Activated CD4-positive, CD25-positive, alpha-beta regulatory T cell (primary cell): ENCODE measurements around the gene CHMP6.
"Not testable (repeated sequence)": the region's sequence is repeated elsewhere in the genome, so short reads cannot be mapped to it uniquely, and the experiment has no call there.

ENCODE experiments used
- DNase-seq, 4 experiments: peaks; one replicate each; lab custom pipeline; 2025; lab: John Stamatoyannopoulos, UW

CHMP6 gene

DNA sequence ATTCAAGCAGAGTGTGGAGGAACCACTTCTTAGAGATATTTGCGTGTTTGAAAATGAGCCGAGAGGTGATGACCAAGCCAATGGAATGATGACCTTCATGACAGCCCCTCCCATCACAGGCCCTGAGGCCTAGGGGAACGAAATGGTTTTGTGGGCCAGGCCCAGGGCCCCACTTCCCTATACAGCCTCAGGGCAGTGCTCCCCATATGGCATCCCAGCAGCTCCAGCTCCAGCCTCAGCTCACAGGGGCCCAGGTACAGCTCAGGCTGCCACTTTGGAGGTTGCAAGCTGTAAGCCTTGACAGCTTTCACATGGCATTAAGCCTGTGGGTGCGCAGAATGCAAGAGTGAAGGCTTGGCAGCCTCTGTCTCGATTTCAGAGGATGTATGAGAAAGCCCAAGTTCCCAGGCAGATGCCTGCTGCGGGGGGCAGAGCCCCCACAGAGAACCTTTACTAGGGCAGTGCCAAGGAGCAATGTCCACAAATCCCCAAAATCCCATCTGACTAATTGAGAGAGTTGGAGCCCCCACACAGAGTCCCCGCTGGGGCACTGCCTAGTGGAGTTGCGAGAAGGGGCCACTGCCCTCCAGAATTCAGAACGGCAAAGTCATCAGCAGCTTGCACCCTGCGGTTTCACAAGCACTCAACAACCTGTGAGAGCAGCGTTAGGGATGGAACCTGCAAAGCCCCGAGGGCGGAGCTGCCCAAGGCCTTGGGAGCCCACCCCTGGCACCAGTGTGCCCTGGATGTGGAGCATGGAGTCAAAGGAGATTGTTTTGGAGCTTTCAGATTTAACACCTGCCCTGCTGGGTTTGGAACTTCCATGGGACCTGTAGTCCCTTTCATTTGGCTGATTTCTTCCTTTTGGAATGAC is 21.2 kb downstream of the CHMP6 start:
- DNase-seq = no peak

DNA sequence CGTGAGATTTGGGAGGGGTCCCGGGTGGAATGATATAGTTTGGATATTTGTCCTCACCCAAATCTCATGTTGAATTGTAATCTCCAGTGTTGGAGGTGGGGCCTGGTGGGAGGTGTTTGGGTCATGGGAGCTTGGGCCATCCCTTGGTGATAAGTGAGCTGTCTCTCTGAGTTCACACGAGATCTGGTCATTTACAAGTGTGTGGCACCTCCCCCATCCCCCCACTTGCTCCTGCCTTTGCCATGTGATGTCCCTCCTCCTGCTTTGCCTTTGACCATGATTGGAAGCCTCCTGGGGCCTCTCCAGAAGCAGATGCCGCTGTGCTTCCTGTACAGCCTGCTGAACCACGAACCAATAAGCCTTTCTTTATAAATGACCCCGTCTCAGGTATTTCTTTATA is 22.0 kb downstream of the CHMP6 start:
- DNase-seq = no peak

DNA sequence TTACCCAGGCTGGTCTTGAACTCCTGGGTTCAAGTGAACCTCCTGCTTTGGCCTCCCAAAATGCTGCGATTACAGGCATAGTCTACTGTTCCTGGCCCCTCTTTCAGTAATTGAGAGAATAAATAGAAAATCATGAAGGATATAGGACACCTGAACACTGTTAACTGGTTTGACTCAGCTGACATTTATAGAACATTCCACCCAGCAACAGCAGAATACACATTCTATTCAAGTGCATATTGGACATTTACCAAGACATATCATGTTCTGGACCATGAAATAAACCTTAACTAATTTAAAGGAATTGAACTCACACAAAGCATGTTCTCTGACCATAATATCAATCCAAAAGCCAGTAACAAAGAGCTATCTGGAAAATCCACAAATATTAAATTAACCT is 23.5 kb downstream of the CHMP6 start:
- no peak for DNase-seq

DNA sequence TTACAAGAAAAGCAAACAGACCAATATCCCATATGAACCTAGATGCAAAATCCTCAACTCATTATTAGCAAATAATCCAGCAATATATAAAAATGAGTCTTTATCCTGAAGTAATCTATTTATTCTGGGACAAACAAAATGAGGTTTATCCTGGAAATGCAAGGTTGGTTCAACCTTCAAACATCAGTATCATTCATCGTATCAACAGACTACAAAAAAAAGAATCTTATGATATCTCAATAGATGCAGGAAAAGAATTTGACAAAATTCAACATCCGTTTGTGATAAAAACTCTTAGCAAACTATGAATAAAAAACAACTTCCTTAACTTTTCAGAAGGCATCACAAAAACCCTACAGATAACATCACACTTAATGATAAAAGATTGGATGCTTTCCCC is 24.9 kb downstream of the CHMP6 start:
- DNase-seq = no peak

DNA sequence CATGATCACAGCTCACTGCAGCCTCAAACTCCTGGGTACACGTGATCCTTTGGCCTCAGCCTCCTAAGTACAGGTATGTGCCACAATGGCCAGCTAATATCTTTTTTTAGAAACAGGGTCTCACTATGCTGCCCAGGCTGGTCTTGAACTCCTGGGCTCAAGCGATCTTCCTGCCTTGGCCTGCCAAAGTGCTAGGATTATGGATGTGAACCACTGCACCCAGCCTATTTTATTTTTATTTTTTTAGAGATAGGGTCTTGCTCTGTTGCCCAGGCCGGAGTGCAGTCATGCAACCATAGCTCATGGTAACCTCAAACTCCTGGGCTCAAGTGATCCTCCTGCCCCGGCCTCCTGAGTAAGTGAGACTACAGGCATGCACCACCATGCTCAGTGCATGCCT is 25.7 kb downstream of the CHMP6 start:
- DNase-seq = not testable (repeated sequence)

DNA sequence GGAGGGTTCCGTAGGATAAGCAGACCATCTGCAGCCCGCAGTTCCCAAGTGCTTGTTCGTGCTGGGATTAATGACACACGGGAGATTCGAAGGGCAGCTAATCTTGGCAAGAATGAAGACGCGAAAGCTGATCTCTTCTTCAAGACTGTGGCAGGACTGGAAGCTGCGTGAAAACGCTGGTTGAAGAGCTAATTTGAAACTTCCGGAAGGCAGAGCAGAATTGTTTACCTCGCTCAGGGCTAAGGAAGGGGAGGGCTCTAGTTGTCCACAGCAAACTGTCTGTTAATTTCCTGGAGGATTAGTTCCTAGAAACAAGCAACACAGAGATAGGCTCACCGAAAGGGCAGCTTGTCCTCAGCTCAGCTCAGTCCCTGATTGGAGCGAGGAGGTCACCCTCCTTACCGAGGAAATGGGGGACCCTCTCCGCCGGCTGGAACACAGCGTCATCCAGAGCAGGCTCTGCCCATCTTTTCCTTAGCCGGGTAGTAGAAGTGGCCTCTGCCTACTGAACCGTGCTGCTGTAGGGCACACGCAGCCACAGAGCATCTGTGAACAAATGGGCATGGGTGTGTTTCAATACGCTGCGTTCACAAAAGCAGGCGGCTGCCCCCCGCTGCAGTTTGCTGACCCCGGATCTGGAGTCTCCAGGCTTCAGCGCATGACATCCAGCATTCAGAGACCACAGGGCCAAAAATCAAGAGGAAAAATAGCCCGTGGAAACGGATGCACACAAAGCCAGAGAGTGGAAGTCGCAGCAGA is 26.6 kb downstream of the CHMP6 start:
- DNase-seq = peak in 1 of 4 experiments; percentile 47

DNA sequence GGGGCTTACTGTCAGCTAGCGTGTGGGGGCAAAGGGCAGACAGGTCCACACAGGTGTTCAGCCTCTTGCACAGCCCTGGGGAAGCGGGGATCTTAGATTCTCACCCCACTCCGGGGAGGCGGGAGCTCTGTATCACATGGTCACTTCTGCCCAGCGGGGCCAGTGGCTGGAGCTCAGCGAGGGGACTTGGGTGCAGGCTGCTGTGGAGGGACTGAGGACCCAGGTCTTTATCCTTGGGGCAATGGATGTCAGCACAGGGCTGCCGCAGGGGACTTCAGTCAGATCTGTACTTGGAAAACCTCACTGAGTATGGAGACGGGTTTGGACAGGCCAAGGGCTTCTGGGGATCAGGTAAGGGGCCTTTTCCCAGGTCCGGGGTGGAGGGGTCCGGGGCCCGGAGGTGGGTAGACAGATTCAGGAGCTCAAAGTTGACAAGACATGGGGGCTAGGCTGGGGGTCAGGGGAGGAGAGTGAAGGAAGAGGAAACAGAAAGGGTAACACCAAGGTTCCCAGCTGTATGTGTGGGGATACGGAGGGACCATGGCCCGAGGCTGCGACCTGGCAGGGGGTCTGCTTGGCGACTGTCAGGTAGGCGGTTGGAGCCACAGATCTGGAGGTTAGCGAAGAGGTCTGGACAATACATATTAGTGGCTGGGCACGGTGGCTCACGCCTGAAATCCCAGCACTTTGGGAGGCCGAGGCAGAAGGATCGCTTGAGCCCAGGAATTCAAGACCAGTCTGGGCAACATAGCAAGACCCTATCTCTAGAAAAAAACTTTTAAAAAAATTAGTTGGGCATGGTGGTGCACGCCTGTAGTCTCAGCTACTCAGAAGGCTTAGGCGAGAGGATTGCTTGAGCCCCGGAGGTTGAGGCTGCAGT is 28.2 kb downstream of the CHMP6 start:
- DNase-seq = no peak

DNA sequence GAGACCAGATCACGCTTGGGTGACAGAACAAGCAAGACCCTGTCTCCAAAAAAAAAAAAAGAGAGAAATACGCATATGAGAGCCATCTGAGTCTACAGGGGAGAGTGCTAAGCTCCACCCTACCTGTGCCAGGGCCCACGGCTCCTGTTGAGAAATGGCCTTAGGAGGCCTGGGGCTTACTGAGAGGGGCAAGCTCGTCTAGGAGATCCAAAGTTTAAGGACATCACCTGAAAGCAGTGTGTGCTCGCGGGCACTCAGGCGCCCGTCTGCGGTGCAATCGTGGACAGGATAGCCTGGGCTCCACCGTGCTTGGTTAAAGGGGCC is 28.8 kb downstream of the CHMP6 start:
- DNase-seq = no peak

DNA sequence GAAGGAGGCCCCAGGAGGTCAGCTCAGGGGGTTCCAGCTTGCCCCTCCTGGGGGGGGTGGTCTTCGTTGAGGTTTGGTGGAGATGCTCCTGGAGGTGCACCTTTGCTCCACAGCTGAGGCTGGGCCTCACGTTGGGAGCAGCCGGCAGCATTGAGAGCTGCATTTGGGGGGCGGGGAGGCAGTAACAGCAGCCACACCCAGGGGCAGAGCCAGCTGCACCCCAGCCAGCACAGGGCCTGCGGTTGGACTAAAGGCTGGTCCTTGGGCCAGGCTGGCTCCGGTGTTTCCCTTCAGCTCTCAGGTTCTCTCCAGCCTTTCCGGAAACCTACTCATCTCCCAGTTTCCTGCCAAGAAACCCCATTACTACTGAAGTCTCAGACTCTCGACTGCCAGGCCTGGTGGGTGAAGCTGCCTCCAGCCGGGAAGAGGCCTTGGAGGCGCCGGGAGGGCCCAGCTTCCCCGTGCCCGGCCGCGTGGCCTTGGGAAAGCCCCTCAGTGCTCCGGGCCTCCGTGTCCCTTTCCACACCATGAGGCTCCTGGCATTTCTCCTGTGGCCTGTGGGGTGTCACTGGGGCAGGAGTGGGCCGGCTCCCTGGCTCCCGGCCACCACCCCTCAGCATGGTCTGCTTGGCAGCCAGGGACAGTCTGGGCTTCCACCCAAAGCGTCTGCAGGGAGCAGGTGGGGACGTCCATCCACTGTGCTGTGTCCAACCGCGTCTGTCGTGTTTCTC is 29.3 kb downstream of the CHMP6 start:
- no peak for DNase-seq

DNA sequence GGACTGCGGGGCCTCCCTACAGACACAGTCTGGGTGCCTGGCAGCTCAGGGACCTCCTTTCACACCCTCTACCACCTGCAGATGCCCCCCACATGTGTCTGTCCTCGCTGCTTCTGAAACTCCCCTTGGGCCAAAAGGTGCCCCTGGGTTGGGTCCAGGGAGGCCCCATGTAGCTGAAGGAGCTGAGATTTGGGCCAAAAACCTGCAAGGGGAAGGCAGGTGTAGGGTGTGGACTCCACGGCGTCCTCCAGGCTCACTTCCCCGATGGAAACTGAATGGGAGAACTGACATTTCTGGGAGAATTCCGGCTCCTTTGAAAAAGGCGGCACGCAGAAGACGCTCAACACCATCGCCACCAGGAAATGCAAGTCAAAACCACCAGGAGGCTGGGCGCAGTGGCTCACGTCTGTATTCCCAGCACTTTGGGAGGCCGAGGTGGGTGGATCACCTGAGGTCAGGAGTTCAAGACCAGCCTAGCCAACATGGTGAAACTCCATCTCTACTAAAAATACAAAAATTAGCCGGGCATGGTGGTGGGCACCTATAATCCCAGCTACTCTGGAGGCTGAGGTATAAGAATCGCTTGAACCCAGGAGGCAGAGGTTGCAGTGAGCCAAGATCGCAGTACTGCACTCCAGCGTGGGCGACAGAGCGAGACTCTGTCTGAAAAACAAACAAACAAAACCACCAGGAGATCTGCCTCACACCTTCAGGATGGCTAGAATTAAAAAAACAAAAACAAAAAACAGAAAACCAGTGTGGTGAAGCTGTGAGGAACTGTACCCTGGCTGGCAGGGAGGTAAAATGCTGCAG is 30.1 kb downstream of the CHMP6 start:
- DNase-seq = no peak

DNA sequence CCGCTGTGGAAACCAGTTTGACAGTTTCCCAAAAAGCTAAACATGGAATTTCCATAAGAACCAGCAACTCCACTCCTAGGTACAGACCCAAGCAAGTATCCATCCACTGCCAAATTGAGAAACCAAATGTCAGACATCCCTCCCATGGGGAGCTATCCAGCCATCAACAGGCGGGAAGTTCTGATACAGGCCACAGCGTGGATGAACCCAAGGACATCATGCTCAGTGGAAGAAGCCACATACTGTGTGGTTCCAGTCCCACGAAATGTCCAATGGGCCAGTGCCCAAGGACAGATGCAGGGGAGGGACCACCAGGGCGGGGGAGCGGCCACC is 30.7 kb downstream of the CHMP6 start:
- no peak for DNase-seq

DNA sequence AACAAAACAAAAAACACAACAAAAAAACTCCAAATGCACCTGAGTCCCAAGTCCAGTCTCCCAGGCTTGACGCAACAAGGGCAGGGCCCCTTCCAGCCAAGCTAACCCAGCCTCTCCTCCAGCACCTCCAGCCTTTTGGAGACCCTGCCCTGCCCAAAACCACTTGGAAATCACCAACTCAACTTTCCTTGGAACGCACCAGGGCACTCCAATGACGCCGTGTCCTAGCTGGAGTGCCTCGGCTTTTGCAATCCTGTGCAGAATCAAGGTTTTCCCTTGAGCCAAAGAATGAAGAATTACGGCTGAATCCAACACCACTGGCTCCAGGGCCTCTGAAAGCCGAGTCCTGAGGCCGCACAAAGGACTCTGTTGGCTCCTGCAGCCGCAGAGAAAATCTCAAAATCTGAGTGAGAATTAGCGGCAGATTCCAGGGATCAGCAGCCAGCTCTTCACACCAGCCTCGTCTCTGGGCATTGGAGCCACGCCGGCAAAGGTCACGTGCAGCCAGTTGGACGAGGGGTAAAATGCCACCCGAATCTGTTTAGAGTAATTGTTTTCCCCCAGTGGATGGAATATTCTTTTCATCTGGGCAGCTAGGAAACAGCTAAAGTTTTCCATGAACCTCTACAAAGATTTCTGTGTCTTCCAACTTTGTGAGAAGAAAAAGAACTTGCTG is 33.6 kb downstream of the CHMP6 start:
- DNase-seq = no peak

DNA sequence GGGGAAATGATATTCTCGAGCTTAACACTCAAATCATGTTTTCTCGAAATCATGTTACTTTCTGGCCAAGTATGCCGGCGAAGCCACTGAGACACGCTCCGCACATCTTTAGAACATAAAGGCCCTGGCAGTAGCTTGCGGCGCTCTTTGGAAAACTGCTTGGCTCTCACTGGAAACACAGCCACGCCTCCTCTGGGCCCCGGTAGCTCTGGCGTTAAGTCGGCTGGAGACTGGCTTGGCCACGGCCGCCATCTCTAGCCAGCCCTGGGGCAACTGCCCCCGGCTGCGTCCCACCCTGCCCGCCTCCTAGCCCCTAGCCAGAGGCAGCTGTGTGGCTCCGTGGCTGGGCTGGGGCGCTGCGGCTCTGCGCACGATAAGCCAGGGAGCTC is 34.1 kb downstream of the CHMP6 start:
- no peak for DNase-seq

DNA sequence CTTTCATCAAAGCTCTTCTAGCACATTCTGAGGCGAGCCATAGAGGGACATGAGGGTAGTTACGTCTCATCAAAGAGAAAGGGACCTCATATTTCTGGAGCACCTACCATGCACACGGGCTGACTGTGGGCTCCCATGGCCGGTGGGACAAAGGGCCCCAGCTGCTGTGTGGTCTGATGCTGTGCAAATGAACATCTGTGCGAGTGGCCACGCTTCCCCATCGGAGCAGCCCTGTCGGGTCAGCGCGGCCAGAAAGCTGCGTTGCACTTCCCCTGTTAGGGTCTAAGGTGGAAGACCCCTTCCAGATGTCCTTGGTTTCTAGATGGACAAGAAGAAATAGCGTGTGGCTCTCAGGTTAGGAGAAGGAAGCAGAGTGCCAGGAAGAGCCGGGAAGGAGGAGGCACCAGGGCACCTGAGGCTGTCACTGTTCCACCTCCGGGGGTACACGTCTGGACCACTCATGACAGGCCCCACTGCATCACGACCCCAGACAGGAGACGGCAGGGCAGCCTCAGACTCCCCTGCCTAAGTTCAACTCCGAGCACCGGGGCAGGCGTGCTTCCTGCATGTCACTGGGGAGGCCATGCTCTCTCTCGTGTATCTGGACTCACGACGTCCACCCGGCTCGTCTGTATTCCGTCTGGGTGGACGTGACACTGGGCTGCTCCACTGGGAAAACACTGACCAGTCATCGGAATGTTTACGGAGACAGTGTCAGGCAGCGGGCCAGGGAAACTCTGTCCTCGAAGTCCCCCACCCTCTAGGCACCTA is 34.8 kb downstream of the CHMP6 start:
- DNase-seq = no peak

DNA sequence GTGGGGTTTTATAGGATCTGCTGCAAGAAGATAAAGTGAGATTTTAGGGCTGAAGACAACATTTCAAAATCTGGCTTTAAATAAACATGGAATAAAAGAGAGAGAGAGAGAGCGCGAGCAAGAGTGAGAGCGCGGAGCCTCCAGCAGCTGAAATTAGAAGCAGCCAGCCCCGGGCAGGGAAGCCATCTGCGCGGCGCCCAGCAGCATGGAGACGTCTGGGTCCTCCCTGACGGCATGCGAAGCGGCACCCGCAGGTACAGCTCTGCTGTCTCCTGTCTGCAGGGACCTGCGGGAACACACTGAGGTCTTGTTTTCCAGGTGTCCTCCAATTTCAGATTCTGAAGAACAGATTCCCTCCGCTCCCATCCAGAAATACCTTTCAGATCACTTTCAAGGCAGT is 35.4 kb downstream of the CHMP6 start:
- no peak for DNase-seq

DNA sequence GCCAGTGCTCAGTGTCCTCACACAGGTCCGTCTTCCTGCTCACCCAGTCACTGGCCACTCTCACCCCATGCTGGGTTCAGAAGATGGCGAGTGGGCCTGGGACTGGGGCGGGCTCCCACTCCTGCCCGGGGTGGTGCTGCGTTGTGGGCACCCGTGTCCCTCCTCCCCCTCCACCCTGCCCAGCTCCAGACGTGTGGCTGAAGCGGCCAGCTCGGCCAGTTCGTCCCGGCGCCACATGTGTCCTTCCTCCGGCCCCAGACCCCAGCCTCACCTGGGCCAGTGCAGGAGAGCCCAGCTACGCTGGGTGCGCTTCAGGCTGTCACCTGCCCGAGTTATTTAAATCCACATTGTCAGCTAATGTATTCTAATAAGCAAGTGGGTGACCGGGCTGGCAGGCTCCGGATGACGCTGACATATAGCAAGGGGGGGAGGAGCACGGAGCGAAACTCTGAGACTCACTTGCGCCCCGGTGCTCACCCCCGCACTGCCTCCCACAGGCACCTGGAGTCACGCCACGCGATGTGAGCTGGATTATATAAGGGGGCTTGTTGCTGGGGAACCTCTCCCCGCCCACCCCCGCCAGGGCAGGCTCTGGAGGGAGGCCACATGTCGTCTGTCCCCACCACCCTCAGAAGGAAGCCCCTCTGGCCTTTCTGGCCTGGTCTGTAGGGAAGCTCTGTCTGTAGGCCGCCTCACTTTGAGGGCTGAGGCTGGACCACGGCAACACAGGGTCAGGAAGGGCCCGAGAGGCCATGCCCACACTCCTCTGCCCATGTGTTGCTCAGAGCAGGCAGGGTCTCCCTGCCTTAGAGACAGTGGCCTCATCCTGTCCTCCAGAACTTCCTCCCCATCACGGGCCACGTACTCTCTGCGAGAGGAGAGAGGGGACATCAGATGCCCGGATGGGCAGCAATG is 36.2 kb downstream of the CHMP6 start:
- no peak for DNase-seq

DNA sequence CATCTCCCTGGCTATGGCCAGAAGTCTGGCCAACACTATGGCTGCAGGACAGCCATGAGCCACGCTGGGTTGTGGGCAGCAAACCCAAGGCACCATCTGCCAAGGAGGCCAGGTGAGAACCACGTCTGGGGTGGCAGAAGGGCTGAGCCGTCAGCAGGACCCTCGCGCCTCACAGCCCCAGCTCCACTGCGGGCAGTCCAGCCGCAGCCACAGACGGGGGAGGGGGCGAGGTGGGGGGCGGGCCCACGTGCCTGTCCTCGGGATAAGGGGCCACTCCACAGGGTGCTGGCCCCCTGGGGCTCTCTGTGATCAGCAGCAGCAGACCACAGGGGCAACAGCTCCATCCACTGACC is 36.8 kb downstream of the CHMP6 start:
- no peak for DNase-seq

DNA sequence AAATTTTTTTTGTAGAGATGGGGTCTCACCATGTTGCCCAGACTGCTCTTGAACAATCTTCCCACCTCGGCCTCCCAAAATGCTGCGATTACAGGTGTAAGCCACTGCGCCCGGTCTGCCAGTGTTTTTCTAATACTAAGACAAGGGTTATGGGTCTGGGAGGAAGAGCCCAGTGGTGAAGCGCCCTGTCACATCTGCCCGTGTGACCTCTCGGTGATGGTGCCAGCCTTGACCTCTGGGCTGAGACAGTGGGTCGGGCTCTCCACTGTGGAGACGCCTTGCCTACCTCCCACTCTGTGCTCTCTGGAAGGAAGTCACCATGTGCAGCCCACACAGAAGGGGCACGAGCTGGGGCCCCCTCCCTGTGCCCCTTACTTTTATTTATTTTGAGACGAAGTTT is 38.2 kb downstream of the CHMP6 start:
- DNase-seq = no peak

DNA sequence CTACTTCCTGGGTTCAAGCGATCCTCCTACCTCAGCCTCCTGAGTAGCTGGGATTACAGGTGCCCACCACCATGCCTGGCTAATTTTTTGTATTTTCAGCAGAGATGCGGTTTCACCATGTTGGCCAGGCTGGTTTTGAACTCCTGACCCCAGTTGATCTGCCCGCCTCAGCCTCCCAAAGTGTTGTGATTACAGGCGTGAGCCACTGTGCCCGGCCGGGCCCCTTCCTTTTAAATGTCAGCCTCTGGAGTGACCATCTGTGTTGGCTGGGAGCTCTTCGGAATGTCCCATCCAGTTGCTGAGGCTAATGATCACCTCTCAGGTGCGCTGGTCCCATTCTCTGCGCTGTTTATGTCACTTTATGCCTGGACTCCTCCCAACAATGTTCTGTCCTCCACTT is 38.7 kb downstream of the CHMP6 start:
- not testable (repeated sequence) for DNase-seq
